GM12801 (cell line): ENCODE measurements around the gene KRT86.

Source experiments
- CTCF ChIP-seq: IDR thresholded peaks from one replicate; pipeline ENCODE4 v1.5.1; 2011; ENCODE audit warnings: control low read depth; ENCODE audit not compliant: insufficient read length; ENCODE audit errors: extremely low read depth

The KRT86 gene

GRCh38 chr12:52331039-52331438 lies 56.6 kb downstream of the KRT86 start:
- TF ChIP-seq CTCF = no peak

- TF ChIP-seq CTCF = no peak
Observed at GRCh38 chr12:52331833-52332232, 57.4 kb downstream of the KRT86 start.

GRCh38 chr12:52332381-52332780 lies 57.9 kb downstream of the KRT86 start:
- no peak for TF ChIP-seq CTCF

- TF ChIP-seq CTCF = no peak
Observed at GRCh38 chr12:52333321-52333720, 58.9 kb downstream of the KRT86 start.

GRCh38 chr12:52334185-52334584 lies 59.7 kb downstream of the KRT86 start:
- no peak for TF ChIP-seq CTCF

GRCh38 chr12:52335598-52336262 lies 61.3 kb downstream of the KRT86 start:
- no peak for TF ChIP-seq CTCF

GRCh38 chr12:52336641-52337040 lies 62.2 kb downstream of the KRT86 start:
- no peak for TF ChIP-seq CTCF
